T-cell (primary cell): Measurements from ENCODE around the gene NKIRAS1. TPM values are rescaled to one million over a fixed set of nuclear protein-coding genes. Genes with fewer than 3 reads are reported as not detected.

Experiments used
- ATAC-seq, 4 experiments: fragments of 200-7000 bp in 3 of 4; fragments of 150-1000 bp in 1 of 4; cut with Tn5 transposase; replicated peaks in 1 of 4; 1 replicate in 3 of 4; 2 replicates in 1 of 4; pipeline ENCODE4 v1.10.0; 2021; ENCODE audit warnings: moderate library complexity in 3 of 4, mild to moderate bottlenecking in 2 of 4, moderate number of reproducible peaks in 1 of 4
- CTCF ChIA-PET, 2 donors: fragments of 300-600 bp; sonication (Branson Sonifier 250); formaldehyde crosslinking; loops; one replicate each; lab custom pipeline; 2022; ENCODE audit warnings: antibody characterized with exemption in 2 of 2; lab: Charles Lee
- POLR2A ChIA-PET, 2 donors: fragments of 300-600 bp; sonication (Branson Sonifier 250); formaldehyde crosslinking; loops; one replicate each; lab custom pipeline; 2022; ENCODE audit warnings: antibody characterized with exemption in 2 of 2; lab: Charles Lee
- DNase-seq, 35 experiments: peaks; one replicate each; pipeline versions ENCODE4 v3.0.0 to v3.0.0-alpha.2; 2013 to 2023
- H3K27ac ChIP-seq: one replicate; pipeline ENCODE4 v1.5.1; 2013; ENCODE audit warnings: low read length
- H3K27me3 ChIP-seq, 2 experiments: replicated peaks in 1 of 2; 1 replicate in 1 of 2; 2 replicates in 1 of 2; pipeline versions ENCODE4 v1.6.1 to v1.7.0; 2013; ENCODE audit warnings: low read length in 1 of 2, mixed read lengths in 1 of 2; ENCODE audit not compliant: control insufficient read depth in 2 of 2, insufficient read depth in 2 of 2; ENCODE audit errors: extremely low read depth in 1 of 2
- H3K36me3 ChIP-seq, 2 donors: 1 replicate in 1 of 2; 2 replicates in 1 of 2; pipeline versions ENCODE4 v1.6.1 to v1.7.0; 2013; ENCODE audit warnings: low read length in 1 of 2; ENCODE audit not compliant: control insufficient read depth in 2 of 2, insufficient read depth in 1 of 2; ENCODE audit errors: extremely low read depth in 1 of 2
- H3K4me1 ChIP-seq, 2 experiments: 1 replicate in 1 of 2; 2 replicates in 1 of 2; pipeline versions ENCODE4 v1.6.1 to v1.7.0; 2013; ENCODE audit warnings: low read length in 2 of 2, mixed read lengths in 1 of 2; ENCODE audit not compliant: insufficient read depth in 2 of 2, control insufficient read depth in 1 of 2; ENCODE audit errors: extremely low read depth in 1 of 2
- H3K4me3 ChIP-seq, 2 donors: 1 replicate in 1 of 2; 2 replicates in 1 of 2; pipeline versions ENCODE4 v1.5.1 to v1.7.0; 2013; ENCODE audit warnings: mild to moderate bottlenecking in 2 of 2, low read length in 1 of 2, moderate library complexity in 1 of 2; ENCODE audit not compliant: control insufficient read depth in 1 of 2; ENCODE audit errors: extremely low read depth in 1 of 2
- H3K9me3 ChIP-seq: 2 replicates; pipeline ENCODE4 v1.7.0; 2013
- H3K27ac Mint-ChIP-seq, 2 donors: one replicate each; pipeline ENCODE4 v1.8.0; 2020 to 2021; ENCODE audit warnings: mild to moderate bottlenecking in 2 of 2, mixed read lengths in 2 of 2
- H3K27me3 Mint-ChIP-seq, 2 donors: one replicate each; pipeline ENCODE4 v1.8.0; 2021 to 2022; ENCODE audit warnings: mixed read lengths in 2 of 2
- H3K36me3 Mint-ChIP-seq: one replicate; pipeline ENCODE4 v1.8.0; 2021; ENCODE audit warnings: mixed read lengths
- H3K4me1 Mint-ChIP-seq, 3 donors: one replicate each; pipeline ENCODE4 v1.8.0; 2020 to 2022; ENCODE audit warnings: mixed read lengths in 3 of 3, mild to moderate bottlenecking in 1 of 3
- H3K4me3 Mint-ChIP-seq, 3 donors: one replicate each; pipeline ENCODE4 v1.8.0; 2020 to 2022; ENCODE audit warnings: mild to moderate bottlenecking in 3 of 3, mixed read lengths in 3 of 3, moderate library complexity in 3 of 3
- H3K9me3 Mint-ChIP-seq, 3 donors: one replicate each; pipeline ENCODE4 v1.8.0; 2020 to 2022; ENCODE audit warnings: mixed read lengths in 3 of 3
- WGBS: methylation state at CpG from one replicate; pipeline ENCODE4 v1.1.5; 2013; ENCODE audit warnings: missing lambda C conversion rate; ENCODE audit not compliant: insufficient coverage; 5-methylcytosine and 5-hydroxymethylcytosine counted together
- total RNA-seq, 35 experiments: library from RNA in 6 of 35; stranded (reverse) in 6 of 35; fragments of 120-200 nt in 1 of 35; gene quantifications; one replicate each; pipeline versions ENCODE4 v1.2.1 to v1.2.4 and lab custom pipeline; 2013 to 2026

The NKIRAS1 gene
- total RNA-seq, 5 donors from 2014 or later (not counting 1 experiment from before 2014, with no cell fraction given) = 2.2 to 4.1 (median 3.6) TPM

GRCh38 chr3:23879485-23879884 is 37.3 kb downstream of the NKIRAS1 start:
- H3K36me3 ChIP-seq = peaks cover 0 to 6% of the 10 kb centered on the region in 2 donors
- Mint-ChIP-seq H3K27ac (no peak overlapping the region), H3K4me1 (peaks cover 47 to 67% (median 55%) of the 10 kb centered on the region in 3 donors), H3K9me3 (no peaks in the 10 kb centered on the region), H3K4me3 (no peak overlapping the region), H3K27me3 (no peaks in the 10 kb centered on the region), H3K36me3 (peaks cover 7% of the 10 kb centered on the region)
- H3K27ac ChIP-seq = no peak overlapping the region
- no peaks in the 10 kb centered on the region for H3K9me3 ChIP-seq
- no peak overlapping the region for H3K4me3 ChIP-seq
- no peak for ATAC-seq
- ChIA-PET POLR2A (no interaction called here), CTCF (interaction anchor here in 1 of 2 donors (1.5 kb wide), 1 partner anchor 12 kb away, joined by 4 read pairs; no protein-coding TSS in a partner anchor)
- no CpG with 5 or more reads among the region's 8 CpGs for WGBS
- no peak for DNase-seq
- H3K27me3 ChIP-seq = no peaks in the 10 kb centered on the region
- peaks cover 0 to 9% of the 10 kb centered on the region in 2 experiments for H3K4me1 ChIP-seq

- peaks cover 7% of the 10 kb centered on the region for H3K36me3 Mint-ChIP-seq
- H3K4me1 Mint-ChIP-seq = peaks cover 54 to 73% (median 66%) of the 10 kb centered on the region in 3 donors
- ChIA-PET POLR2A (no interaction called here), CTCF (no interaction called here)
- no peaks in the 10 kb centered on the region for H3K27me3 Mint-ChIP-seq
- H3K4me3 Mint-ChIP-seq = no peak overlapping the region
- Histone ChIP-seq H3K4me3 (no peak overlapping the region), H3K27ac (no peak overlapping the region), H3K4me1 (peaks cover 0 to 9% of the 10 kb centered on the region in 2 experiments), H3K27me3 (no peaks in the 10 kb centered on the region), H3K36me3 (peaks cover 0 to 5% of the 10 kb centered on the region in 2 donors), H3K9me3 (no peaks in the 10 kb centered on the region)
- no peak for ATAC-seq
- DNase-seq = no peak
- 100% methylated on average over 3 of the region's 5 CpGs for WGBS
- no peaks in the 10 kb centered on the region for H3K9me3 Mint-ChIP-seq
- H3K27ac Mint-ChIP-seq = no peak overlapping the region
Measured at GRCh38 chr3:23877329-23877980, 39.3 kb downstream of the NKIRAS1 start.

- no peak for ATAC-seq
- POLR2A ChIA-PET = interaction anchor here in 1 of 2 donors (0.5 to 0.6 kb wide), 2 partner anchors 20 to 36 kb away, joined by 4 to 6 read pairs; no protein-coding TSS in a partner anchor
- H3K27ac Mint-ChIP-seq = no peak overlapping the region
Measured at GRCh38 chr3:23876923-23877322, 39.9 kb downstream of the NKIRAS1 start.

GRCh38 chr3:23875113-23875725 is 41.6 kb downstream of the NKIRAS1 start:
- Histone ChIP-seq H3K9me3 (no peaks in the 10 kb centered on the region), H3K4me3 (no peak overlapping the region), H3K27me3 (no peaks in the 10 kb centered on the region), H3K4me1 (no peaks in the 10 kb centered on the region), H3K36me3 (no peaks in the 10 kb centered on the region), H3K27ac (no peak overlapping the region)
- no peak for DNase-seq
- Mint-ChIP-seq H3K9me3 (no peaks in the 10 kb centered on the region), H3K36me3 (no peaks in the 10 kb centered on the region), H3K27ac (no peak overlapping the region), H3K4me3 (no peak overlapping the region), H3K27me3 (no peaks in the 10 kb centered on the region), H3K4me1 (peaks cover 40 to 55% (median 48%) of the 10 kb centered on the region in 3 donors)
- ChIA-PET CTCF (no interaction called here), POLR2A (no interaction called here)
- WGBS = no CpG with 5 or more reads among the region's 4 CpGs
- no peak for ATAC-seq

More at GRCh38 chr3:23876923-23877322, 39.9 kb downstream of the NKIRAS1 start:
- H3K4me3 Mint-ChIP-seq = no peak overlapping the region
- no peak for DNase-seq
- H3K9me3 Mint-ChIP-seq = no peaks in the 10 kb centered on the region
- no peaks in the 10 kb centered on the region for H3K36me3 ChIP-seq
- no peaks in the 10 kb centered on the region for H3K27me3 ChIP-seq
- H3K36me3 Mint-ChIP-seq = peaks cover 7% of the 10 kb centered on the region
- no peak overlapping the region for H3K27ac ChIP-seq
- CTCF ChIA-PET = no interaction called here
- no peaks in the 10 kb centered on the region for H3K27me3 Mint-ChIP-seq
- no CpG with 5 or more reads among the region's 2 CpGs for WGBS
- peaks cover 0 to 9% of the 10 kb centered on the region in 2 experiments for H3K4me1 ChIP-seq
- H3K9me3 ChIP-seq = no peaks in the 10 kb centered on the region
- H3K4me1 Mint-ChIP-seq = peaks cover 54 to 71% (median 64%) of the 10 kb centered on the region in 3 donors
- H3K4me3 ChIP-seq = no peak overlapping the region

- Mint-ChIP-seq H3K9me3 (no peaks in the 10 kb centered on the region), H3K36me3 (no peaks in the 10 kb centered on the region), H3K4me3 (no peak overlapping the region), H3K27ac (no peak overlapping the region), H3K27me3 (no peaks in the 10 kb centered on the region), H3K4me1 (peaks cover 41 to 55% (median 48%) of the 10 kb centered on the region in 3 donors)
- ChIA-PET CTCF (no interaction called here), POLR2A (no interaction called here)
- Histone ChIP-seq H3K36me3 (no peaks in the 10 kb centered on the region), H3K9me3 (no peaks in the 10 kb centered on the region), H3K4me3 (no peak overlapping the region), H3K4me1 (no peaks in the 10 kb centered on the region), H3K27me3 (no peaks in the 10 kb centered on the region), H3K27ac (no peak overlapping the region)
- ATAC-seq (no peak), DNase-seq (no peak)
- 89% methylated on average over 2 of the region's 6 CpGs for WGBS
Measured at GRCh38 chr3:23874359-23875112, 42.3 kb downstream of the NKIRAS1 start.

- ChIA-PET CTCF (no interaction called here), POLR2A (no interaction called here)
- Mint-ChIP-seq H3K36me3 (no peaks in the 10 kb centered on the region), H3K4me3 (no peak overlapping the region), H3K4me1 (peaks cover 37 to 53% (median 42%) of the 10 kb centered on the region in 3 donors), H3K27me3 (no peaks in the 10 kb centered on the region), H3K9me3 (no peaks in the 10 kb centered on the region), H3K27ac (no peak overlapping the region)
- Histone ChIP-seq H3K27me3 (no peaks in the 10 kb centered on the region), H3K27ac (no peak overlapping the region), H3K9me3 (no peaks in the 10 kb centered on the region), H3K4me3 (no peak overlapping the region), H3K36me3 (no peaks in the 10 kb centered on the region), H3K4me1 (no peaks in the 10 kb centered on the region)
- DNase-seq (no peak), ATAC-seq (no peak)
- 86% methylated on average over 1 of the region's 2 CpGs for WGBS
Measured at GRCh38 chr3:23873941-23874340, 42.8 kb downstream of the NKIRAS1 start.
